CD4-positive, alpha-beta memory T cell (primary cell): ENCODE data around the gene SPOCK3. TPM values are rescaled to one million over a fixed set of nuclear protein-coding genes. Genes with fewer than 3 reads are reported as not detected.

Experiments
- CTCF ChIA-PET: fragments of 350-600 bp; sonication (Branson Sonifier 250); formaldehyde crosslinking; loops from one replicate; lab custom pipeline; 2021; ENCODE audit warnings: inconsistent platforms; ENCODE audit not compliant: partially characterized antibody; lab: Charles Lee
- POLR2A ChIA-PET: fragments of 350-600 bp; sonication (Branson Sonifier 250); formaldehyde crosslinking; loops from one replicate; lab custom pipeline; 2021; ENCODE audit not compliant: partially characterized antibody; lab: Charles Lee
- DNase-seq, 5 donors: peaks; one replicate each; pipeline versions ENCODE4 v3.0.0 to v3.0.0-alpha.2; 2020 to 2022; ENCODE audit warnings: mixed read lengths in 1 of 5
- H3K27ac ChIP-seq: one replicate; pipeline ENCODE4 v1.7.0; 2013; ENCODE audit warnings: low read depth, low read length
- H3K27me3 ChIP-seq: 2 replicates; pipeline ENCODE4 v1.7.0; 2013; ENCODE audit warnings: mild to moderate bottlenecking, low read length, moderate library complexity; ENCODE audit not compliant: insufficient read depth
- H3K36me3 ChIP-seq: 2 replicates; pipeline ENCODE4 v1.7.0; 2013; ENCODE audit warnings: mild to moderate bottlenecking, low read length, moderate library complexity; ENCODE audit not compliant: insufficient read depth
- H3K4me1 ChIP-seq: 2 replicates; pipeline ENCODE4 v1.7.0; 2013; ENCODE audit warnings: mild to moderate bottlenecking, low read length, moderate library complexity; ENCODE audit not compliant: insufficient read depth
- H3K4me3 ChIP-seq, 2 donors: one replicate each; pipeline ENCODE4 v1.7.0; 2013; ENCODE audit warnings: low read length in 2 of 2, mild to moderate bottlenecking in 1 of 2
- H3K9me3 ChIP-seq, 2 donors: one replicate each; pipeline ENCODE4 v1.7.0; 2013; ENCODE audit warnings: low read length in 2 of 2, control low read depth in 1 of 2; ENCODE audit not compliant: control insufficient read depth in 1 of 2
- H3K27ac Mint-ChIP-seq, 7 donors: one replicate each; pipeline ENCODE4 v1.8.0; 2020 to 2021; ENCODE audit warnings: mixed read lengths in 7 of 7, mild to moderate bottlenecking in 6 of 7, inconsistent platforms in 3 of 7, moderate library complexity in 3 of 7
- H3K27me3 Mint-ChIP-seq, 2 donors: one replicate each; pipeline ENCODE4 v1.8.0; 2020 to 2021; ENCODE audit warnings: mixed read lengths in 2 of 2
- H3K36me3 Mint-ChIP-seq, 2 donors: one replicate each; pipeline ENCODE4 v1.8.0; 2020 to 2021; ENCODE audit warnings: mixed read lengths in 2 of 2, inconsistent platforms in 1 of 2, mild to moderate bottlenecking in 1 of 2
- H3K4me1 Mint-ChIP-seq, 4 donors: one replicate each; pipeline ENCODE4 v1.8.0; 2020 to 2021; ENCODE audit warnings: mixed read lengths in 4 of 4, mild to moderate bottlenecking in 1 of 4
- H3K4me3 Mint-ChIP-seq, 8 donors: one replicate each; pipeline ENCODE4 v1.8.0; 2020 to 2021; ENCODE audit warnings: mixed read lengths in 8 of 8, mild to moderate bottlenecking in 7 of 8, moderate library complexity in 6 of 8, inconsistent platforms in 3 of 8
- H3K9me3 Mint-ChIP-seq, 8 donors: one replicate each; pipeline ENCODE4 v1.8.0; 2020 to 2021; ENCODE audit warnings: mixed read lengths in 8 of 8, mild to moderate bottlenecking in 5 of 8, inconsistent platforms in 3 of 8, moderate library complexity in 1 of 8
- intact Hi-C: fragments of 100-400 bp; cut with micrococcal nuclease; formaldehyde crosslinking; loops from one replicate; pipeline ENCODE4 v1.15.1; 2023
- polyA plus RNA-seq, 2 donors: library from polyadenylated mRNA; unstranded; fragments of 300-500 nt; fragmentation: Illumina TruSeq; gene quantifications; one replicate each; pipeline ENCODE4 v1.2.3, GENCODE V29; 2021
- total RNA-seq, 2 experiments: library from RNA; stranded (reverse); gene quantifications; one replicate each; pipeline ENCODE4 v1.2.3, GENCODE V29; 2021

The SPOCK3 gene
- total and polyA plus RNA-seq, 4 experiments from 2014 or later: not detected

- no peaks in the 10 kb centered on the region for H3K27me3 Mint-ChIP-seq
- ChIA-PET POLR2A (no interaction called here), CTCF (no interaction called here)
- no peak overlapping the region for H3K4me3 ChIP-seq
- H3K27me3 ChIP-seq: no peaks in the 10 kb centered on the region
- H3K36me3 Mint-ChIP-seq: no peaks in the 10 kb centered on the region
- H3K36me3 ChIP-seq: no peaks in the 10 kb centered on the region
- H3K27ac Mint-ChIP-seq: no peak overlapping the region
- peaks cover 0 to 20% (median 4%) of the 10 kb centered on the region in 8 donors for H3K9me3 Mint-ChIP-seq
- no peaks in the 10 kb centered on the region for H3K4me1 Mint-ChIP-seq
- H3K9me3 ChIP-seq: no peaks in the 10 kb centered on the region
- intact Hi-C loops: no loop called here
- DNase-seq: no peak
- H3K4me3 Mint-ChIP-seq: no peak overlapping the region
- H3K27ac ChIP-seq: no peak overlapping the region
- no peaks in the 10 kb centered on the region for H3K4me1 ChIP-seq
These were observed 105.1 kb downstream of the SPOCK3 start for GRCh38 chr4:167129146-167129545.

- H3K27ac Mint-ChIP-seq: no peak overlapping the region
- Histone ChIP-seq H3K4me3 (no peak overlapping the region), H3K36me3 (no peaks in the 10 kb centered on the region), H3K9me3 (no peaks in the 10 kb centered on the region), H3K27ac (no peak overlapping the region), H3K27me3 (no peaks in the 10 kb centered on the region), H3K4me1 (no peaks in the 10 kb centered on the region)
- intact Hi-C loops: no loop called here
- no peak for DNase-seq
- H3K9me3 Mint-ChIP-seq: peaks cover 0 to 10% (median 0%) of the 10 kb centered on the region in 8 donors
- H3K36me3 Mint-ChIP-seq: no peaks in the 10 kb centered on the region
- no peaks in the 10 kb centered on the region for H3K4me1 Mint-ChIP-seq
- POLR2A ChIA-PET: no interaction called here
- no peaks in the 10 kb centered on the region for H3K27me3 Mint-ChIP-seq
- CTCF ChIA-PET: no interaction called here
- no peak overlapping the region for H3K4me3 Mint-ChIP-seq
These were observed 114.9 kb downstream of the SPOCK3 start for GRCh38 chr4:167119392-167119791.

DNA sequence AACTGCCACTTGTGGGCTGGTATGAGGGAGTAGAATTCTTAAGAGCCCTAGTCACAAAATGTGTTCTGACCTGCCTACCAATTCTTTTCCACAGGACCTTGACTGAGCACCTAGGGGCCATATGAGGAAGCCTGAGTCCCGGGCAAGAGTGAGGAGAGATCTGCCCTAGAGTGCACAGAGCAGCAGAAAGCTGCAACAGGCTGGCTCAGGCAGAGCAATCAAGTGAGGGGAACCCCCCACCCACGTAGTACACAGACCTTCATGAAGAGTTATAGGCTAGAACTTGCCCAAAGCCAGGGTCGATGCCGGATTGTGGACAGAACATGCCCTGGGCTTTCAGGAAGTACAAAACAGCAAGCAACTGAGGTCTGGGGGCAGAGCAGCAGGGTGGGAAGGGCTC is 117.0 kb downstream of the SPOCK3 start:
- ChIA-PET CTCF (no interaction called here), POLR2A (no interaction called here)
- Mint-ChIP-seq H3K4me3 (no peak overlapping the region), H3K4me1 (no peaks in the 10 kb centered on the region), H3K27ac (no peak overlapping the region), H3K36me3 (no peaks in the 10 kb centered on the region), H3K27me3 (no peaks in the 10 kb centered on the region), H3K9me3 (peaks cover 0 to 7% (median 0%) of the 10 kb centered on the region in 8 donors)
- no peaks in the 10 kb centered on the region for H3K27me3 ChIP-seq
- no peak for DNase-seq
- H3K4me1 ChIP-seq: no peaks in the 10 kb centered on the region
- no peaks in the 10 kb centered on the region for H3K36me3 ChIP-seq
- intact Hi-C loops: no loop called here
- no peak overlapping the region for H3K27ac ChIP-seq
- H3K9me3 ChIP-seq: no peaks in the 10 kb centered on the region
- H3K4me3 ChIP-seq: no peak overlapping the region

DNA sequence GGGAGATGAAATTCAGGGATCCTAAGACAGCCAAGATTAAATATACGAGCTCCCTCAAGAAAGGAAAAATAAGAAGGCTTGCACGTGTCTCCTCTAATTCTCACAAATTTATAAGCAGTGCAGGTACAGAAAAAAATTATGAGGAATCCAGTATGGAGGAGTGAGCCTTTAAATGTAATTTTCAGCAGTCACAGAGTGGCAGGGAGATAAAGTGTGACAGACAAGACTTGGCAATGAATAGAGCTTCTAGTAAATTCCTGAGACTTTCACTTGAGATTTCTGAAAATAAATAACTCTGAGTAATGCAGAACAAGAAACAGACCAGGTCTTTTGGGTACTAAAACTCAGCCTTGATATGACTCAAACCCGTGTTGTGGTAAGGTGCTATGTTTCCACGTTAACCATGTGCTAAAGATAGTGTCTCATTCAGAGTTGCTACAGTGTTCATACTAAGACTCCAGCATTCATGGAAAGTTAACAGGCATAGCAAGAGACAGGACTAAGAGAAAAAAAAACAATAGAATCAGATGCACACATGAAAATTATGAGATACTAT is 119.8 kb downstream of the SPOCK3 start:
- ChIA-PET CTCF (no interaction called here), POLR2A (no interaction called here)
- Histone ChIP-seq H3K4me1 (no peaks in the 10 kb centered on the region), H3K4me3 (no peak overlapping the region), H3K27me3 (no peaks in the 10 kb centered on the region), H3K9me3 (no peaks in the 10 kb centered on the region), H3K36me3 (no peaks in the 10 kb centered on the region), H3K27ac (no peak overlapping the region)
- intact Hi-C loops: no loop called here
- no peak for DNase-seq
- peaks cover 0 to 9% (median 0%) of the 10 kb centered on the region in 8 donors for H3K9me3 Mint-ChIP-seq
- no peak overlapping the region for H3K27ac Mint-ChIP-seq
- no peak overlapping the region for H3K4me3 Mint-ChIP-seq
- H3K27me3 Mint-ChIP-seq: no peaks in the 10 kb centered on the region
- no peaks in the 10 kb centered on the region for H3K4me1 Mint-ChIP-seq
- H3K36me3 Mint-ChIP-seq: no peaks in the 10 kb centered on the region

DNA sequence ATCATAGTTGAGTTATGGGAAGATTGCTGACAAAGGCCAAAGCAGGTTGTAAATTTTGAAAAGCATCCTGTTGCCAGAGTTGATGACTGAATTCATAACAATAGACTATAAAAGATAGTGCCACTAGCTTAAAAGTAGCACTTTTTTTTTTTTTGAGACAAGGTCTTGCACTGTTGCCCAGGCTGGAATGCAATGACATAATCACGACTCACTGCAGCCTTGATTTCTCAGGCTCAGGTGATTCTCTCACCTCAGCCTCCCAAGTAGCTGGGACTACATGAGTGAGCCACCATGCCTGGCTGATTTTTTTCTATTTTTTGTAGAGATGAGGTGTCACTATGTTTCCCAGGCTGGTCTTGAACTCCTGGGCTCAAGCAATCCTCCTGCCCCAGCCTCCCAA is 122.7 kb downstream of the SPOCK3 start:
- no peaks in the 10 kb centered on the region for H3K27me3 Mint-ChIP-seq
- intact Hi-C loops: no loop called here
- POLR2A ChIA-PET: no interaction called here

DNA sequence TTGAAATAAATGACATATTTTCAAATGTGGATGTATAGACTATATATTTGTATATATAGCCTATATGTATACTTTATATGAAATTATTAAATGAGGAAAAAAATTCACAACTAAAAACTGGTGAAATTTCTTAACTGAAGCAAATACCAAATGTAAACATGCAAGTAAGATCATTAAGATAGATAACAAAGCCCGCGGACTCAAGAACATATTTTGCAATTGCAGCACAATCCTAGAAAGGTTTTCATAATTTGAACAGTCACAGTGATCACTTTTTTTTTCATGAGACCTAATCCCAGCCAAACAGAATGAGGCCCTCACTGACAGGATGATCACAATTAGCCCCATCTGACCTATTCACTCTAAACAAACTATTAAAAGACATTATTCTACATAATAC is 123.2 kb downstream of the SPOCK3 start:
- H3K9me3 ChIP-seq: no peaks in the 10 kb centered on the region
- H3K36me3 Mint-ChIP-seq: no peaks in the 10 kb centered on the region
- no peaks in the 10 kb centered on the region for H3K27me3 Mint-ChIP-seq
- no peaks in the 10 kb centered on the region for H3K4me1 Mint-ChIP-seq
- no peaks in the 10 kb centered on the region for H3K27me3 ChIP-seq
- no peaks in the 10 kb centered on the region for H3K4me1 ChIP-seq
- H3K4me3 Mint-ChIP-seq: no peak overlapping the region
- no peak overlapping the region for H3K4me3 ChIP-seq
- intact Hi-C loops: no loop called here
- DNase-seq: no peak
- H3K36me3 ChIP-seq: no peaks in the 10 kb centered on the region
- POLR2A ChIA-PET: no interaction called here
- CTCF ChIA-PET: no interaction called here
- H3K9me3 Mint-ChIP-seq: peaks cover 0 to 9% (median 4%) of the 10 kb centered on the region in 8 donors
- no peak overlapping the region for H3K27ac Mint-ChIP-seq
- H3K27ac ChIP-seq: no peak overlapping the region

More for the DNA sequence above, 122.7 kb downstream of the SPOCK3 start:
- Histone ChIP-seq H3K9me3 (no peaks in the 10 kb centered on the region), H3K4me1 (no peaks in the 10 kb centered on the region), H3K36me3 (no peaks in the 10 kb centered on the region), H3K27me3 (no peaks in the 10 kb centered on the region), H3K4me3 (no peak overlapping the region), H3K27ac (no peak overlapping the region)
- Mint-ChIP-seq H3K4me3 (no peak overlapping the region), H3K9me3 (peaks cover 0 to 9% (median 4%) of the 10 kb centered on the region in 8 donors), H3K27ac (no peak overlapping the region), H3K4me1 (no peaks in the 10 kb centered on the region), H3K36me3 (no peaks in the 10 kb centered on the region)
- no peak for DNase-seq
- CTCF ChIA-PET: no interaction called here

DNA sequence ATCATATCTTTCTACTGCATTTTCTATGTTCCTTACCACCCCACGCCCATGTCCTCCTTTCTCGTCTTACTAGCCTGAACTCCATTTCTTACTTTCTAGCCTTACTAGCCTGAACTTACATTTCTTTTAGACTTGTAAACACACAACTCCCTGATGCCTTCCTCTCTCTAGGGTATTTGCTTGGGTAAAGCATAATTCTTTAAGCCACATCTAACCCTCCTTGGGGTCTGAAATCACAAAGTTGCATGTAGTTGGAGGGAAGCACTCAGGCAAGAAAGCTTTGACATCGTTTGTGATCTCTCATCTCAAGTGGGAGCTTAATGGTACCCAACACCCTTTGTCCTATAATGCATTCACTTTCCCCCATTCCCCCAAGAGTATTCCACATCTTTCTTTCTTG is 124.4 kb downstream of the SPOCK3 start:
- Mint-ChIP-seq H3K9me3 (peaks cover 0 to 9% (median 4%) of the 10 kb centered on the region in 8 donors), H3K4me3 (no peak overlapping the region), H3K4me1 (no peaks in the 10 kb centered on the region), H3K27ac (no peak overlapping the region), H3K36me3 (no peaks in the 10 kb centered on the region), H3K27me3 (no peaks in the 10 kb centered on the region)
- Histone ChIP-seq H3K27me3 (no peaks in the 10 kb centered on the region), H3K9me3 (no peaks in the 10 kb centered on the region), H3K27ac (no peak overlapping the region), H3K4me1 (no peaks in the 10 kb centered on the region), H3K36me3 (no peaks in the 10 kb centered on the region), H3K4me3 (no peak overlapping the region)
- intact Hi-C loops: no loop called here
- no peak for DNase-seq
- POLR2A ChIA-PET: no interaction called here
- CTCF ChIA-PET: no interaction called here

GRCh38 chr4:167105857-167106256 is 128.4 kb downstream of the SPOCK3 start:
- Mint-ChIP-seq H3K4me1 (peaks cover 0 to 2% (median 0%) of the 10 kb centered on the region in 4 donors), H3K9me3 (peaks cover 0 to 13% (median 4%) of the 10 kb centered on the region in 8 donors), H3K4me3 (no peak overlapping the region), H3K27ac (no peak overlapping the region), H3K27me3 (no peaks in the 10 kb centered on the region), H3K36me3 (no peaks in the 10 kb centered on the region)
- no peaks in the 10 kb centered on the region for H3K9me3 ChIP-seq
- ChIA-PET CTCF (no interaction called here), POLR2A (no interaction called here)
- no peak for DNase-seq
- H3K4me3 ChIP-seq: no peak overlapping the region
- intact Hi-C loops: no loop called here
- H3K4me1 ChIP-seq: no peaks in the 10 kb centered on the region
- H3K27ac ChIP-seq: no peak overlapping the region
- no peaks in the 10 kb centered on the region for H3K27me3 ChIP-seq
- H3K36me3 ChIP-seq: no peaks in the 10 kb centered on the region
